Motor neuron (in vitro differentiated cells): ENCODE results near the gene BSDC1. TPM values are rescaled to one million over a fixed set of nuclear protein-coding genes. Genes with fewer than 3 reads are reported as not detected.
"Not testable (repeated sequence)": the region's sequence is repeated elsewhere in the genome, so short reads cannot be mapped to it uniquely, and the experiment has no call there.

Source experiments
- ATAC-seq, 8 experiments: fragments of 200-7000 bp; cut with Tn5 transposase; replicated peaks in 6 of 8; 2 replicates each; pipeline ENCODE4 v1.8.0; 2021; ENCODE audit warnings: mild to moderate bottlenecking in 8 of 8, moderate library complexity in 8 of 8
- H3K27ac ChIP-seq, 2 donors: fragments of 250-450 bp; sonication (Bioruptor Pico); 2 replicates each; pipeline ENCODE4 v1.9.0; 2021; ENCODE audit warnings: antibody characterized with exemption in 2 of 2, mild to moderate bottlenecking in 2 of 2, moderate library complexity in 1 of 2
- H3K4me1 ChIP-seq, 2 donors: fragments of 250-450 bp; sonication (Bioruptor Pico); replicated peaks in 1 of 2; 2 replicates each; pipeline ENCODE4 v1.6.1; 2021; ENCODE audit warnings: antibody characterized with exemption in 2 of 2, mild to moderate bottlenecking in 2 of 2, moderate library complexity in 1 of 2
- H3K4me3 ChIP-seq, 5 donors: fragments of 250-450 bp; sonication (Bioruptor Pico); 2 replicates each; pipeline ENCODE4 v1.9.0; 2021; ENCODE audit warnings: antibody characterized with exemption in 5 of 5, mild to moderate bottlenecking in 5 of 5, moderate library complexity in 4 of 5
- WGBS, 10 experiments: fragments of 450-650 bp; shearing (Covaris generic); methylation state at CpG; one replicate each; pipeline ENCODE4 v1.0.0; 2022; 5-methylcytosine and 5-hydroxymethylcytosine counted together
- in situ Hi-C, 9 experiments: fragments of 400-800 bp; cut with MboI; loops; one replicate each; pipeline ENCODE4 v1.15.0; 2021; ENCODE audit warnings: low sequenced_read_pairs in 9 of 9, low pct_unique_long_range_greater_than_20kb in 2 of 9; ENCODE audit not compliant: unreplicated experiment in 9 of 9
- total RNA-seq, 8 experiments: library from RNA; unstranded; fragments of 300-600 nt; gene quantifications; 2 replicates each; pipeline versions ENCODE4 v1.2.3 to v1.2.4, GENCODE V29; 2022

The BSDC1 gene
- total RNA-seq, 8 experiments from 2014 or later, result 60.0 to 135 (median 94.0) TPM

- no peaks in the 10 kb centered on the region for H3K4me1 ChIP-seq
- ATAC-seq, result no peak
- no peak overlapping the region for H3K4me3 ChIP-seq
- 25 to 95% (median 72%) methylated on average over 1 to 4 of the region's 4 CpGs; no CpG with 5 or more reads in 1 of the 10 experiments for WGBS, 10 experiments
- in situ Hi-C loops, result loop anchor here in 3 of 9 experiments (25.0 kb wide), 3 partner anchors 381 to 1056 kb away; partner anchors contain the start of genes AZIN2 (in 2 of the 3) and ZSCAN20 (in 1 of the 3)
- H3K27ac ChIP-seq, result no peak overlapping the region
These were observed 12.4 kb upstream of the BSDC1 start for GRCh38 chr1:32406629-32407111.

- WGBS, 10 experiments, result 74 to 100% (median 92%) methylated on average over 1 to 4 of the region's 4 CpGs; no CpG with 5 or more reads in 1 of the 10 experiments
- in situ Hi-C loops, result loop anchor here in 3 of 9 experiments (25.0 kb wide), 3 partner anchors 381 to 1056 kb away; partner anchors contain the start of genes AZIN2 (in 2 of the 3) and ZSCAN20 (in 1 of the 3)
- no peak overlapping the region for H3K4me3 ChIP-seq
- H3K27ac ChIP-seq, result no peak overlapping the region
- peaks cover 0 to 2% of the 10 kb centered on the region in 2 donors for H3K4me1 ChIP-seq
- ATAC-seq, result no peak
These were observed 11.6 kb upstream of the BSDC1 start for GRCh38 chr1:32405672-32406467.

GRCh38 chr1:32404946-32405345 is 10.7 kb upstream of the BSDC1 start:
- Histone ChIP-seq H3K27ac (no peak overlapping the region), H3K4me1 (peaks cover 0 to 2% of the 10 kb centered on the region in 2 donors), H3K4me3 (no peak overlapping the region)
- peak in 1 of 8 experiments; percentile 38 for ATAC-seq
- in situ Hi-C loops, result loop anchor here in 3 of 9 experiments (25.0 kb wide), 3 partner anchors 382 to 1057 kb away; partner anchors contain the start of genes AZIN2 (in 2 of the 3) and ZSCAN20 (in 1 of the 3)
- WGBS, 10 experiments, result 20 to 100% (median 60%) methylated on average over 1 to 2 of the region's 2 CpGs; no CpG with 5 or more reads in 5 of the 10 experiments

- Histone ChIP-seq H3K4me1 (peaks cover under 1 to 2% of the 10 kb centered on the region in 2 donors), H3K4me3 (no peak overlapping the region), H3K27ac (no peak overlapping the region)
- 13 to 100% (median 82%) methylated on average over 1 to 8 of the region's 13 CpGs for WGBS, 10 experiments
- in situ Hi-C loops, result loop anchor here in 3 of 9 experiments (25.0 kb wide), 3 partner anchors 386 to 1061 kb away; partner anchors contain the start of genes AZIN2 (in 2 of the 3) and ZSCAN20 (in 1 of the 3)
- peak; percentile 97 to 99 (median 98) for ATAC-seq
These were observed 6.8 kb upstream of the BSDC1 start for GRCh38 chr1:32400876-32401631.

- H3K4me1 ChIP-seq, result peaks cover 2 to 8% of the 10 kb centered on the region in 2 donors
- H3K4me3 ChIP-seq, result no peak overlapping the region
- H3K27ac ChIP-seq, result no peak overlapping the region
- 20 to 93% (median 67%) methylated on average over 1 to 4 of the region's 4 CpGs; no CpG with 5 or more reads in 1 of the 10 experiments for WGBS, 10 experiments
- no peak for ATAC-seq
- in situ Hi-C loops, result loop anchor here in 3 of 9 experiments (25.0 kb wide), 3 partner anchors 387 to 1062 kb away; partner anchors contain the start of genes AZIN2 (in 2 of the 3) and ZSCAN20 (in 1 of the 3)
These were observed 5.6 kb upstream of the BSDC1 start for GRCh38 chr1:32399843-32400242.

- H3K4me3 ChIP-seq, result no peak overlapping the region
- 17 to 80% (median 61%) methylated on average over 1 to 2 of the region's 2 CpGs; no CpG with 5 or more reads in 3 of the 10 experiments for WGBS, 10 experiments
- no peak for ATAC-seq
- H3K27ac ChIP-seq, result no peak overlapping the region
- in situ Hi-C loops, result no loop called here
- peaks cover 4 to 8% of the 10 kb centered on the region in 2 donors for H3K4me1 ChIP-seq
These were observed 4.2 kb upstream of the BSDC1 start for GRCh38 chr1:32398401-32398800.

- H3K27ac ChIP-seq, in situ Hi-C loops, ATAC-seq, H3K4me3 ChIP-seq: not testable (repeated sequence)
- peaks cover 12 to 17% of the 10 kb centered on the region in 2 donors for H3K4me1 ChIP-seq
- 50 to 100% (median 90%) methylated on average over 1 to 5 of the region's 5 CpGs; no CpG with 5 or more reads in 2 of the 10 experiments for WGBS, 10 experiments
These were observed 2.3 kb upstream of the BSDC1 start for GRCh38 chr1:32396524-32396923.

GRCh38 chr1:32394890-32395432 is 720 bp upstream of the BSDC1 start:
- peak overlapping the region; percentile 58 to 88 (median 72) for H3K4me3 ChIP-seq
- in situ Hi-C loops, result no loop called here
- peaks cover 10 to 17% of the 10 kb centered on the region in 2 donors for H3K4me1 ChIP-seq
- WGBS, 10 experiments, result 0 to 6% (median 3%) methylated on average over 2 to 12 of the region's 14 CpGs
- H3K27ac ChIP-seq, result peak overlapping the region; percentile 87 to 92
- peak in 3 of 8 experiments; percentile 3 to 18 (median 8) for ATAC-seq

GRCh38 chr1:32393832-32394140 is 455 bp downstream of the BSDC1 start:
- WGBS, 10 experiments, result 0 to 6% (median 0%) methylated on average over 1 to 14 of the region's 15 CpGs; no CpG with 5 or more reads in 1 of the 10 experiments
- ATAC-seq, result peak; percentile 3 to 27 (median 15)
- Histone ChIP-seq H3K27ac (peak overlapping the region; percentile 94 to 97), H3K4me3 (peak overlapping the region; percentile 69 to 88 (median 72)), H3K4me1 (peaks cover 10 to 17% of the 10 kb centered on the region in 2 donors)
- in situ Hi-C loops, result no loop called here

GRCh38 chr1:32393136-32393535 is 1.1 kb downstream of the BSDC1 start:
- H3K4me3 ChIP-seq, result peak overlapping the region; percentile 69 to 88 (median 72)
- no peak for ATAC-seq
- in situ Hi-C loops, result no loop called here

GRCh38 chr1:32392325-32392724 is 1.9 kb downstream of the BSDC1 start:
- Histone ChIP-seq H3K4me1 (peaks cover 10 to 17% of the 10 kb centered on the region in 2 donors), H3K4me3 (peak overlapping the region in 1 of 5 donors; percentile 88), H3K27ac (no peak overlapping the region)
- 50 to 100% (median 94%) methylated on average over 1 to 3 of the region's 3 CpGs; no CpG with 5 or more reads in 2 of the 10 experiments for WGBS, 10 experiments
- no peak for ATAC-seq
- in situ Hi-C loops, result no loop called here

More at GRCh38 chr1:32393136-32393535, 1.1 kb downstream of the BSDC1 start:
- H3K4me1 ChIP-seq, result peaks cover 10 to 17% of the 10 kb centered on the region in 2 donors
- no peak overlapping the region for H3K27ac ChIP-seq
- WGBS, 10 experiments, result 14 to 100% (median 69%) methylated on average over 1 of the region's 1 CpG; no CpG with 5 or more reads in 4 of the 10 experiments
